Hematopoietic multipotent progenitor cell treated with erythropoietin and hydrocortisone succinate and interleukin-3 and kit ligand, for 4 days (in vitro differentiated cells): ENCODE data around the gene FOSL1.

Experiments
- DNase-seq: peaks from one replicate; pipeline ENCODE4 v3.0.0-alpha.2; 2015

The FOSL1 gene

DNA sequence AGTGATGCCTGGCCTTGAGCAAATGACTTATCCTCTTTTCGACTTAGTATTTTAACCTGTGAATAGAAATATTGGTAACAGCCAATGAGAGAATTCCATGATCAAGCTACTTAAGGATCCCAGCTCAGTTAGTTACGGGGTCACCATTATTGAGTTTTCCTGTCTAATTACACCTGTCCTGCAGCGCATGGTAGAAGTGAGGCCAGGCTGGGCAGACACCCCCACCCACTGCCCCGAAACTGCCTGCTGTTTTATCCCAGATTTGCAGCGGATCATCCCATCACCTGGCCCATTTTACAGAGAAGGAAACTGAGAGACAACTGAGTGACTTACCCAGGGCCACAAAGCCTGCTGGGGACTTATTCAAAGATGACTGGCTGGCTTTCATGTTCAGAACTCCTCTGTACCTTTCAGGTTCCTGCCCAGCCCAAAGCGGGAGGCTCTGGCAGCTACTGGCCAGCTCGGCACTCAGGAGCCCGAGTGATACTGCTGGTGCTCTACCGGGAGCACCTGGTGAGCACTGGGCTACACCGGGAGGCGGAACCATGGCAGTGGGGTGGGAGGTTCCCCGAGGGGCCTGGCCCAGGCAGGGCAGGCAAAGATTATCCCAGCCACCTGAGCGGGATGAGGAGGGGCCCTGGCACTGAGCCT lies 38.5 kb downstream of the FOSL1 start:
- DNase-seq, result no peak

DNA sequence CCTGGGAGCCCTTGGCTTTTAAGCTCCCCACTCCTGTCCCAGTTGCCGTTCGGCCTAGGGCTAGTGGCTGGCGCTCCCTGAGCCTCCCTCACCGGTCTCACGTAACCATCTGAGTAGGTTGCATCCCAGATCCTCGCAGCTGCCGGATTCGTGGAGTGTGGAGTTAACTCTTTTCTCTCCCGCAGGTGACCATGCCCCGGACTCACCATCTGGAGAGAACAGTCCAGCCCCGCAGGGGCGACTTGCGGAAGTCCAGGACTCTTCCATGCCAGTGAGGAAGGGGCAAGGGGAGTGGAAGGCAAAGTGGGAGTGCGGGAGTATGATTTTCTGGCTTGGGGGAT lies 39.1 kb downstream of the FOSL1 start:
- DNase-seq, result no peak

DNA sequence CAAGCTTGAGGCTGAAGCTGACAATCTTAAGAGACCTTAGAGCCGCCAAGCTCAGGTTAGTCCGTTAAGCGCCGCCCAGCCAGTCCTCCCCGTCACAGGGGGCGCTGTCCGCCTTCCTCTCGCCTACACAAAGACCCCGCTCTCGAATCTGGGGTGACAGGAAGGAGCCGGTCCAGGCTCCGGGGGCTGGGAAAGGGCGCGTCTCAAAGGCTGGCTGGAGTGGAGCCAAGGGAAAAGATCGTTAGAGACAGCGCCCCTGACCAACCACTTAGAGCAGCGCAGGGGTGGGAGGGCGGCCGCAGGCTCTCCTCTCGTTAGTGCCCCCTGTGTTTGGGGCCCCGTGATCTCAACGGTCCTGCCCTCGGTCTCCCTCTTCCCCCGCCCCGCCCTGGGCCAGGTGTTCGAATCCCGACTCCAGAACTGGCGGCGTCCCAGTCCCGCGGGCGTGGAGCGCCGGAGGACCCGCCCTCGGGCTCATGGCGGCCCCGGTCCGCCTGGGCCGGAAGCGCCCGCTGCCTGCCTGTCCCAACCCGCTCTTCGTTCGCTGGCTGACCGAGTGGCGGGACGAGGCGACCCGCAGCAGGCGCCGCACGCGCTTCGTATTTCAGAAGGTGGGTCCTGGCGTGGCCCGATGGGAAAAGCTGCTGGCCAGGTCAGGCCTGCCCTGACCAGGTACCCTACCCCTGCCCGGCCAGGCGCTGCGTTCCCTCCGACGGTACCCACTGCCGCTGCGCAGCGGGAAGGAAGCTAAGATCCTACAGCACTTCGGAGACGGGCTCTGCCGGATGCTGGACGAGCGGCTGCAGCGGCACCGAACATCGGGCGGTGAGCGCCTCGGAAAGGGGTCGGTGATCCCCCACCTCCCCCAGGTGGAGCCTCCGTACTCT lies 39.7 kb downstream of the FOSL1 start, which contains the start of gene MUS81:
Gene MUS81 (plus strand): TSS at position 156 of the 887 bp plus-strand sequence. CDS start 321 bp downstream, at position 477.
- DNase-seq, result peak; percentile 100

DNA sequence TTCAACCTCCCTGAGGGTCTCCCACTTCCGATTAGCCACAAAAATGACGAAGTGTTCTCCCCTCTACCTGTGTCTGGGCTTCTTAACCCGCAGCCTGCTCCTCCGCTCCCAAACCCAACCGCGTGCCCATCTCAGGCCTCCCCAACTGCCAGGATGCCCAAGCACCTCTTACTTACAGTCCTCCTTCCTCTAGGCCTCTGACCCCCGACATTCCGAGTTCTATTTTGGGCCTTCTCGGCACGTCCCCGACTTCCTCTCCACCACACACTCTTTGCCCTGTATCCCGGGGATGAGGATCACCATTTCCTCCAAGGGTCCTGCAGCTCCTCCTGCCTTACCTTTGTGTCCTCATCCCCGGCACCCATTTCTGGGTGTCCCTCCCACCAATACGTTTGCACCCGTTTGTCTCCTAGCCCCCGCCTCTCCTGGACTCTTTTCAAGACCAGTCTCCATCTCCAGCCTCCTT lies 40.3 kb downstream of the FOSL1 start:
- DNase-seq, result no peak

DNA sequence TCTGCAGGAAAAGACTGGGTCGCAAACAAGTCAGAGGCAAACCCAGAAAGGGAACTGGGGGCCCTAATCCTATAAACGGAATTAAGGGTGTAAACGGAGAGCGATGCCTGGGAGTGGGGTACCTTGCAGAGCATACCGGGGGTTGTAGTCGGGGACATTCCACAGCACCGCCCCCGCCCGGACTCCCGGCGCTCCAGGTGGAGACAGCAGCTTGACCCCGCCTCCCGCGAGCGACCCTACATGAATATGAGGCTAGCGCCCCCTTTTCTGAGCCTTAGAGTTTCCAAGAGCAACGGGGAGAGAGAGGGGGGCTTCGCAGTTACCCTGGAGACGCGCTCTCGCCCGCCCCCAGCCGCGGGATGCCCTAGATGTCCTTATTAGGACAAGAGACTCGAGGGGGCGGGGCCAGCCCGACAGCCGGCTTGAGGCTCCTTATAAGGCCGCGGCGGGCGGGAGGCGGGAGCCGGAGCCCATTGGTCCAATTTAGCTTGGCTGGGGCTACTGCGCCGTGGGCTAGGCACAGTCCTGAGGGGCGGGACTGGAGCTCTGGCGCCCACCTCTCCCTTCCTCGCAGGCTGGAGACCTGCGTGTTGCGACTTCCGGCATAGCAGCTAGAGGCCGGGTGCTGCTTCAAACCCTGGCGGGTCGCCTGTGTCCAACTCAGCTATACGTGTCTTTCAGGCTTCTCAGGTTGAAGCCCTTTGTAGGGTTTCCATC lies 40.9 kb downstream of the FOSL1 start:
- peak; percentile 100 for DNase-seq

DNA sequence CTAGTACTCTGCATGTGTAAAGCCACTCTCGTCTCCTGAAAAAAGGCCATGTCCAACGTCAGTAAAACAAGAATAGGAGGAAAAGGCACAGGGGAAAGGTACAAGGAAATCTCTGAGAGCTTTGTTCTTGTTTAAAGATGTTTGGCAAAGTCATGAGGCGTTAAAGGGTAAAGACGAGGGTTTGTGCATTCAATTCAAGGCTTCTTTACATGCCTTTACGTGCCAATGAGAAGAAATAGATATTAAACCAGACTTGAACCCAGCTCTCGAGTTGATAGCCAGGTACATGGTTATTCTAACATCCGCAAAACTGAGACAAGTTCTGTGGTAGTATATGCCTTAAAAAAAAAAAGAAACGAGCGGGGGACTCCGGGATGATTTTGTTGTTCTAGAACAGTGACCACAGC lies 41.5 kb downstream of the FOSL1 start:
- no peak for DNase-seq

DNA sequence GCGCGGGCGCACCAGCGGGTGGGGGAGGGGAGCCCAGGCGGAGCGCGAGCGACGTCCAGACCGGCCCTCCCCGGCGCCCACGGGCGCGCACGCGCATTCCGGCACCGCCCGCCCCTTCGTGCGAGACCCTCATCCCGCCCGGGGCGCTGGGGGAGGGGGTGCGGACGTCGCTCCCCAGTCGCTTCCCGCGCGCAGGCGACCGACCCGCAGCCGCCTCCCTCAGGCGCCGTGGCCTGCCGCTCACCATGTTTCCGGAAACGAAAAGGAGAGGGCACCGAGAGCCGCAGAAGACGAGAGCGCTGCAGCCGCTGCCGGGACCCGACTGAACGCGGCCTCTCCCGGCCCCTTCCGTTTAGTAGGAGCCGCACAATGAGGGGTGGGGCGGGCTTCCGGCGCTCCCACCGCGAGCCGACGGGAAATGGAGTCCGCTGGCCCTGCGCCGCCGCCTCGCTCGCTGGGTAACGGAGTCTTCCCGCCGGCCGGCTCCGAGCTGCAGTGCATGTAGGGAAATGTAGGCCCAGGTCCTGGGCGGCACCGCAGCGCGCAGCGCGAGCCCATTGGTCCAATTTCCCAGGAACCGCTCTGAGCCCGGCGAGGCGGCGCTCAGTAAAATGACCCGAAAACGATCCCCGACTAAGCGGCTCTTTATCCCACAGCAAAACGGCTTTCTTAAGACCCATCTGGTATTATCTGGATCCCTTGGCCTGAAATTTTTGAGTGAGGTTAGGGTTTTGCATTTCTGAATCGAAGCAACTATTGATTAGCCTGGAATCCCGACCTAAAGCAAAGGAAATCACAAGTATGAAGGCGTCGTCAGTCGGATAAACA lies 42.1 kb downstream of the FOSL1 start, which contains the start of gene CFL1:
Gene CFL1 (minus strand): TSS at position 328 of the 828 bp plus-strand sequence. CDS start 81 bp downstream, at position 247.
- DNase-seq, result peak; percentile 99

DNA sequence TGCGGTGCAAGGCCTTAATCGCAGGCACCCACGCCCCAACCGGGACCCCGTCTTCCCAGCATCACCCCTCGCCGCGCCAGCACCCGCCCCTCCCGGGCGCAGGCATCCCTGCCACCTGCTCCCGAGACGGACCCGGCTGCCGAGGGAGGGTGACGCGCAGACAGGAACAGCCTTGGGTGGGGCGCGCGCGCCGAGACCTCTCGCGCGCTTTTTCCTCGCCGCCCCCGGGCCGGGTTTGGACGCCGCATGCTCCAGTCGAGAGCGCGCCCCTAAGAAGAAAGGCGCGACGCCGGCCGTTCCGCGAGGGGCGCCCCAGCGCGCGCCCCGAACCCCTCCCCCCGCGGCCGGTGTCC lies 42.7 kb downstream of the FOSL1 start:
- DNase-seq, result peak; percentile 76

DNA sequence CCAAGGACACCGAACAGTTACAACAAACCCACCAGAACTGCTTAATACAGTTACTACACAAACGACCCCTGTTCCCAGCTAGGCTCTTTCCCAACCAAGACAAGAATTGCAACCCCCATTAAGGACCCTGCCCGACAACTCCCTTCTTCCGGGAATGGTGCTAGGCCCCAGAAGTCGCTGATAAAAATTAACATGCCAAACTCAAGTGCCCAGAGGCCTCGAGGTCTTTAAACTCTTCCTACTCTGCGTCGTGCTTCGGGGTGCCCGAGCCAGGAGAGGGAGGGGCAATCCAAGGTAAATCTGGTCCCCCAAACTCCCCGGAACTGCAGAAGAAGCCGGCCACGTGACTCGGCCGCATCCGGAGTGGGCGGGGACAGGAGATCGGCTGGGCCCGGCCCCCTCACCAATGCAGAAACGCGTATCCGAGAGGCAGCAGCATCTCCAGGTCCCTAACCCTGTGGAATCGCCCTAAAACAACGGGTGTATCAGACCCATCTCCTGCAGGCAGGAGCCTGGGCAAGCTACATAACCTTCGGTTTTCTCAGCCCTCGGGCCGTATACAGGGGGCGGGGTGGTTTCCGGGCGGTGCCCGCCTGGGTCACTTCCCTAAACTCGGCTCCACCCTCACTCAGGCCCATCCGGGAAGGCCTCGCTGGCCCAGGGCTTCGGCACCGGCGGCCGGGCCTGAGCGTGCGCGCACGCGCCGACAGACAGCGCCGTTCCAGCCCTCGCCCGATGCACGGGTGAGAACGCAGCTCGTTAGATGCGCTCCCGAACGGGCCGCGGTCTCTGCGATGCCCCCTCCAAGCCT lies 43.3 kb downstream of the FOSL1 start:
- peak; percentile 92 for DNase-seq

DNA sequence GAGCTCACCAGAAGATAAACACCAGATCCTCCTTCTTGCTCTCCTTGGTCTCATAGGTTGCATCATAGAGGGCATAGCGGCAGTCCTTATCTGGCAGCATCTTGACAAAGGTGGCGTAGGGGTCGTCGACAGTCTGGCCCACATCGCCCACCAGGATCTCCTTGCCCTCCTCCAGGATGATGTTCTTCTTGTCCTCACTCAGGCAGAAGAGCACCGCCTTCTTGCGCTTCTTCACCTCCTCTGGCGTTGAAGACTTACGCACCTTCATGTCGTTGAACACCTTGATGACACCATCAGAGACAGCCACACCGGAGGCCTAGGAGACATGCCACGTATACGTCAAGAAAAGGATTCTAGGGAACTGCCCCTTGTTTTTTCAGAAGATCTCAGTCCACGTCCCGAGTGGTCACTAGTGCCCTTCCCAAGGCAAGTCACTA lies 44.2 kb downstream of the FOSL1 start:
- DNase-seq, result no peak

DNA sequence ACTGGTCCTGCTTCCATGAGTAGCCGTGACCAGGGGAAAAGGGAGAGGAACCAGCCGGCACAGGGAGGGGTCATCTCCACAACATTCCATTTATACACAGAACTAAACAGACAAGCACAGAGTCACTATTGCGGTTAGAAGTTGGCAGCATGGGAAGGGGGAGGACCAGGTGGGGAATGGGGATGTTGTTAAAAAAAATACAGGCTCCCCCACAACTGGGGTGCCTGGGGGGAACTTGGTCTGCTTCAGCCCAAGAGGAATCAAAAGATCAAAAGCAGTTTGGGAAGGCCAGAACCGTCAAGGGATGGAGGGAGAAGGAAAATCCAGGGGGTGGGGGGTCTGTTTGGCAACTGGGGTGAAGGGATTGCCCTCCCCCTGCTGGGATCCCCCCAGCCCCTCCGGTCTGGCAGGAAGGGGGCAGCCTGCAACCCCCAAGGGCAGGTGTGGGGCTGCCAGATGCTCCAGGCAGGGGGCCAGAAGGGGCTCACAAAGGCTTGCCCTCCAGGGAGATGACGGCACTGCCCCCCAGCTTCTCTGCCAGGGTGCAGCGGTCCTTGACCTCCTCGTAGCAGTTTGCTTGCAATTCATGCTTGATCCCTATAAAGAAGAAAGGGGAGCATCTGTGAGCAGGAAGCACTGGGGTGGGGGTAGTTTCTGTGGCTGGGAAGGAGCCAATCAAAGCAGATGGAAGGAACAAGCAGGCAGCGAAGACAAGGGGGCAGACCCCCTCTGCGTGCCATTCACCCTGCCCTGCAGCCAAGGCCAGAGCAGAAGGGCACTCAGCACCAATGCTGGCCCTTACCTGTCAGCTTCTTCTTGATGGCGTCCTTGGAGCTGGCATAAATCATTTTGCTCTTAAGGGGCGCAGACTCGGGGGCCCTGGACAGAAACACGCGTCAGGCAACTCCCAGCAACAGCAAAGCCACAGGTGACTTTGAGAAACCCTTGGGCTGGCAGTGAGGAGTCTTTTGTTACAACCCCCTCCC lies 45.0 kb downstream of the FOSL1 start:
- no peak for DNase-seq

DNA sequence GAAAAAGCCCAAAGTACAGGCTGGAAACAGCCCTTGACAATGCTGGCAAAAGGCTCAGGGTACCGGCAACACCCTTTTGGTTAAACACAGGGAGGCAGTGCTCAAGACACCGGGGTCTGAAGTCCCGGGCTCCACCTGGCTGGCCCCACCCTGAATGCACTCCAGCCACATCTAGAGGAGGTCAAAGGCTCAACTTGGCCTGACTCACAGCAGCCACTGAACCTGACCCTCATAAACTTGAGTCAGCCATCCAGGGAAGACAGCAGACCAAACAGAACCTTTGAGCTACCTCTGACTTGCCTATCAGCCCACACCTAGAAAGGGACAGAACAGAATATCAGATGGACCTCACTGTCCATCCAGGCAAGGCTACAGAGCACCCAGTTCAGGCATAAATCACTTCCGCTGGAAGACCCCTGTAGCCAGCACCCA lies 46.0 kb downstream of the FOSL1 start:
- no peak for DNase-seq

DNA sequence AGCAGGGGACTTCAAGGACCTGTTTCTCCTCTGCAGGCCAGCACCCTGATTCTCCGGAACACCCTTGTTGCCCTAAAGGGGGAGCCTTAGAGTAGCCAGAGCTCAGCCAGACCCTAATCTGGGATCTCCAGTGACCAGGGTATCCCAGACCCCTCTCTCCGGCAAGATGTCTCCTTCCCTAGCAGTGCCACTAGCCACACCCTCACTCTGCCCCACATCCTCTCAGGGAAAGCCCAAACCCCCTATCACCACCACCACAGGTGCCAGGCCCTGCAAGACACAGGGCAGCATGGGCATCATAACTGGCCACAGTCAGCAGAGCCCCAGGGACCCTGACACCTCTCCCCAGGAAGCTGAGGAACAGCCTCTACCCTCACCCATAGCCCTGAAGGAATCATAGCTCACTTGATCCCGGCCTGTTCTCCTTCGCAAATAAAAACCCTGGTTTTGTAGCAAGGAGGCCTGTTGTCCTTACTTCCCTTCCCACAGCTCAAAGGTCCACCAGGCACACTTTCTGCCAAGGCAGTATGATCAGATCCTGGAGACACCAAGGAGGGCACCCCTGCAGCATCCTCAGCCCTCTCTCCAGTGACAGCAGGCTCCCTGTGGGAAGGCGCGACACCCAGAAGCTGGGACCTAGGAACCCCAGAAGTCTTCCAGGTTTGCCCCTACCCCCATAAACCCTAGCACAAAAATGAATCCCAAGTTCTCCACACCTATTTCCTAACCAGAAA lies 46.8 kb downstream of the FOSL1 start:
- no peak for DNase-seq

DNA sequence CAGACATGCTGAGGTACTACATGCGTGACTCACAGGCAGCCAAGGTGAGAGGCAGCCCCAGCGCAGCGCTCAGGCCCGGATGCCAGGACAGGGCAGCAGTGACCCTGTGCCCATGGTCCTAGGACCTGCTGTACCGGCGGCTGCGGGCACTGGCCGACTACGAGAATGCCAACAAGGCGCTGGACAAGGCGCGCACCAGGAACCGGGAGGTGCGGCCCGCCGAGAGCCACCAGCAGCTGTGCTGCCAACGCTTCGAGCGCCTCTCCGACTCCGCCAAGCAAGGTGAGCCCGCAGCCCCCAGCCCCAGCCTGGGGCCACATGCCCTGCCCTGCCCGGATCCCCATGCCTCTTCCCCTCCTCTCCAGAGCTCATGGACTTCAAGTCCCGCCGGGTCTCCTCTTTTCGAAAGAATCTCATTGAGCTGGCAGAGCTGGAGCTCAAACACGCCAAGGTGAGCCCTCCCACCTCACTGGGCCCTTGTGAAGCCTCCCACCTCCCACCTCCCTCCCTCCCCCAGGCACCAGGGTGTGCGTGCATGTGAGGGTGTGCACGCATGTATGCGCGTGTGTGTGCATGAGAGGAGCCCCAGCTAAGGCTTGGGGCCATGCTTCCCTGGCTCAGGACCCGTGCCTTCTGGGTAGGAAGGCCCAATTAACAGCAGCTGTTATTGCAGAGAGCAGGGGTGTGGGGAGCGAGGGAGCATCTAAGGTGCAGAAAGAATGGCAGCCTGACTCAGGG lies 47.5 kb downstream of the FOSL1 start:
- DNase-seq, result no peak

DNA sequence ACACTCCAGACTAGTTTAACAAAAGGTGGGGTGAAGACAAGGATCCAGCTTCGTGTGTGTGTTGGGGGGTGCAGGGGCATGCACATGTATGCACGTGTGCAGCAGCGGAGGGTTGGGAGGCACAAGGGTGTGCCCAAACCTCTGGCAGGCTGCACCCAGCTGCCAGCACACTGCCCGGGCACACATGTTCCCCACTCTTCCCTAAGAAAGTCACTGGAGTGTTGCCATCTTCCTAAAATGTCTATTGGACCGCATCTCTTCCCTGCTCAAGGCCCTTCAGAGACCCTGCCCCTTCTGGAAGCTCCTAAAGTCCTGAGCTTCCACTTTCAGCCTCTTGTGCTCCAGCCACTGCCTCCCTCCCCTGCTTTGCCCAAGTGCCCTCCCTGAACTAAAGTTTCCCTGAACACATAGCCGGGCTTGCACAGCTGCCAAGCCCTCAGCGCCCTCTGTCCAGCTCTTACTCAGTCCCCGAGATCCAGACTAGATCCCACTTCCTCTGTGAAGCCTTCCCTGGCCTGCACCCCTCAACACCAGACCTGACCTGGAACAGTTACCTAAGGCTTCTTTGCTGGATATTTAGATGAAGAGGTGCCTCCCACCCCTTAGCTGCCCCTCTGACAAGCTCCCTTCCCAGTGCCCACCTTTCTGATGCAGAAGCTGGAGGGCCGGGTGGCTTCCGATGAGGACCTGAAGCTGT lies 48.2 kb downstream of the FOSL1 start:
- DNase-seq, result no peak

DNA sequence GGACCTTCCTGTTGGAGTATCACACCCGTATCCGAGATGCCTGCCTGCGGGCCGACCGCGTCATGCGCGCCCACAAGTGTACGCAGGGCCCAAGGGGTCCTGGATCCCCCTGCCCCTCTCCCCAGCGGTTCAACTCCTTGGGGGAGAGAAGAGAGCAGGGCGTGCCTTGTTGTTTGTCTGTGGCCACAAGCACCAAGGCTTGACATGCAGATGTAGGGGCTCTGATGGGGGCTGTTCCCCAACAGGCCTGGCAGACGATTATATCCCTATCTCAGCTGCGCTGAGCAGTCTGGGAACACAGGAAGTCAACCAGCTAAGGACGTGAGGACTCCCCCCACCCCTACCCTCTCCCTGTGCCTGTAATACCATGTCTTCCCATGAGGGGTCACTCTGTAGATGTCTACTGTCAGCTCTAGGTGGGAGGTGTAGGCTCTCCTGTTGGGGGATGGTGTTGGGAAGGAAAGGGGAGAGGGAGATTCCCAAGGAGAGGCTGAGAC lies 49.1 kb downstream of the FOSL1 start:
- DNase-seq, result peak; percentile 61

DNA sequence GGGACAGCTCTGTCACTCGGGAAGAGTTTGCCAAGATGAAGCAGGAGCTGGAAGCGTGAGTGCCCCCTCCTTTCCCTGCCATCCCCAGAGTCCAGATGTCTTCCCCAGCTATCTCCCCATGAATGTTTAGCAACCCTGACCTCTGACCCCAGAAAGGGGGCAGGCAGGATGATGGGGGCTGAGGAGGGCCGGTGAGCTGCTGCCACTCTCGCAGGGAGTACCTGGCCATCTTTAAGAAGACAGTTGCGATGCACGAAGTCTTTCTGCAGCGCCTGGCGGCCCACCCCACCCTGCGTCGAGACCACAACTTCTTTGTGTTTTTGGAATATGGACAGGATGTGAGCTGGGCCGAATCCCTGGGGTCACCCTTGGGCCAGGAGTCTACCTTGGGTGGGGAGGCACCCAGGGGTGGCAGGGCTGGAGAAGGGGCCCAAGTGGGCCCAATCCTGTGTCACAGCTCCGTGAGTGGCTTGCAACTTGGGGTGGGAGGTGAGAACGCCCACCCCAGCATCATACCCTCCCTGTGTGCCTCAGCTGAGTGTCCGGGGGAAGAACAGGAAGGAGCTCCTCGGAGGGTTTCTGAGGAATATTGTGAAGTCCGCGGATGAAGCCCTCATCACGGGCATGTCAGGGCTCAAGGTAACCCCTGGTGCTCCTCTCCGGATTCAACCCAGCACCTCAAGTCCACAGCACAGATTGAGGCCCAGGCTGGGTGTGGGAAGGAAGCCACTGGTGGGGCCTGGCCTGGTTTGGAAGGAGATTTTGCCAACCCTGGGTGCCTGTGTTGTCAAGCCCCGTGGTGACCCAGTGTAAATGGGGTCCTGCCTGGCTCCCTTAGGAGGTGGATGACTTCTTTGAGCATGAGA lies 49.7 kb downstream of the FOSL1 start:
- no peak for DNase-seq
